ENCODE data around the gene HDAC11. TPM values are rescaled to one million over a fixed set of nuclear protein-coding genes. Genes with fewer than 3 reads are reported as not detected.

HDAC11 gene
- total RNA-seq, 4 donors from 2014 or later, result 15.8 to 41.0 (median 32.2) TPM

- Histone ChIP-seq H3K9me3 (no peaks in the 10 kb centered on the region), H3K4me3 (peak overlapping the region; percentile 53 to 69 (median 56)), H3K4me1 (peaks cover 21 to 63% (median 50%) of the 10 kb centered on the region in 4 donors), H3K36me3 (no peaks in the 10 kb centered on the region), H3K27me3 (peaks cover 0 to 67% (median 8%) of the 10 kb centered on the region in 4 donors), H3K27ac (replicated peaks in 1 of 4) (peak overlapping the region; percentile 60 to 77 (median 72))
- no peak for TF ChIP-seq POLR2AphosphoS5 (IDR thresholded peaks at IDR 0.05)
- DNase-seq (ENCODE audit: extremely low spot score), result no peak
- WGBS, result no CpG with 5 or more reads among the region's 2 CpGs
- intact Hi-C loops (cut with DNase I), result no loop called here
Measured at GRCh38 chr3:13550423-13550690, 70.3 kb downstream of the HDAC11 start.

- H3K27me3 ChIP-seq, result peaks cover 0 to 67% (median 8%) of the 10 kb centered on the region in 4 donors
- H3K27ac ChIP-seq (replicated peaks in 1 of 4), result peak overlapping the region; percentile 60 to 77 (median 72)
- WGBS, result 77% methylated on average over 13 of the region's 13 CpGs
- intact Hi-C loops (cut with DNase I), result no loop called here
- no peaks in the 10 kb centered on the region for H3K36me3 ChIP-seq
- H3K4me3 ChIP-seq, result peak overlapping the region; percentile 53 to 69 (median 56)
- peaks cover 19 to 64% (median 52%) of the 10 kb centered on the region in 4 donors for H3K4me1 ChIP-seq
- no peak for TF ChIP-seq POLR2A (IDR thresholded peaks at IDR 0.05; ENCODE audit: low read depth)
- TF ChIP-seq EP300 (IDR thresholded peaks at IDR 0.05), result no peak
- TF ChIP-seq CTCF (IDR thresholded peaks at IDR 0.05), result no peak
- TF ChIP-seq POLR2AphosphoS5 (IDR thresholded peaks at IDR 0.05), result no peak
- H3K9me3 ChIP-seq, result no peaks in the 10 kb centered on the region
- no peak for DNase-seq (ENCODE audit: extremely low spot score)
Measured at GRCh38 chr3:13550791-13551360, 70.8 kb downstream of the HDAC11 start.

- 64% methylated on average over 26 of the region's 28 CpGs for WGBS
Measured at GRCh38 chr3:13552857-13553652, 72.9 kb downstream of the HDAC11 start.

GRCh38 chr3:13553686-13554085, 73.6 kb downstream of the HDAC11 start:
- 56% methylated on average over 11 of the region's 12 CpGs for WGBS
- intact Hi-C loops (cut with DNase I), result no loop called here
- H3K36me3 ChIP-seq, result no peaks in the 10 kb centered on the region
- H3K27me3 ChIP-seq, result peaks cover 0 to 57% (median 4%) of the 10 kb centered on the region in 4 donors
- no peak for TF ChIP-seq CTCF (IDR thresholded peaks at IDR 0.05)
- TF ChIP-seq POLR2AphosphoS5 (IDR thresholded peaks at IDR 0.05), result no peak
- TF ChIP-seq POLR2A (IDR thresholded peaks at IDR 0.05; ENCODE audit: low read depth), result no peak
- no peak for TF ChIP-seq EP300 (IDR thresholded peaks at IDR 0.05)
- H3K4me3 ChIP-seq, result peak overlapping the region in 2 of 4 donors; percentile 29 to 30
- H3K27ac ChIP-seq (replicated peaks in 1 of 4), result peak overlapping the region; percentile 38 to 57 (median 48)
- H3K4me1 ChIP-seq, result peaks cover 13 to 63% (median 47%) of the 10 kb centered on the region in 4 donors
- no peaks in the 10 kb centered on the region for H3K9me3 ChIP-seq
- DNase-seq (ENCODE audit: extremely low spot score), result no peak

More at GRCh38 chr3:13552857-13553652, 72.9 kb downstream of the HDAC11 start:
- no peaks in the 10 kb centered on the region for H3K36me3 ChIP-seq
- TF ChIP-seq CTCF (IDR thresholded peaks at IDR 0.05) (no peak), EP300 (IDR thresholded peaks at IDR 0.05) (no peak), POLR2AphosphoS5 (IDR thresholded peaks at IDR 0.05) (peak in 1 of 2 donors; percentile 24), POLR2A (IDR thresholded peaks at IDR 0.05; ENCODE audit: low read depth) (no peak)
- no peak for DNase-seq (ENCODE audit: extremely low spot score)
- peak overlapping the region in 3 of 4 donors; percentile 14 to 30 (median 29) for H3K4me3 ChIP-seq
- intact Hi-C loops (cut with DNase I), result no loop called here
- peak overlapping the region; percentile 34 to 54 (median 40) for H3K27ac ChIP-seq (replicated peaks in 1 of 4)
- H3K9me3 ChIP-seq, result no peaks in the 10 kb centered on the region
- H3K27me3 ChIP-seq, result peaks cover 0 to 63% (median 7%) of the 10 kb centered on the region in 4 donors
- peaks cover 16 to 69% (median 53%) of the 10 kb centered on the region in 4 donors for H3K4me1 ChIP-seq

GRCh38 chr3:13555753-13556152, 75.6 kb downstream of the HDAC11 start:
- no peak for TF ChIP-seq EP300 (IDR thresholded peaks at IDR 0.05)
- no peak for TF ChIP-seq CTCF (IDR thresholded peaks at IDR 0.05)
- no peak for TF ChIP-seq POLR2AphosphoS5 (IDR thresholded peaks at IDR 0.05)
- TF ChIP-seq POLR2A (IDR thresholded peaks at IDR 0.05; ENCODE audit: low read depth), result no peak
- Histone ChIP-seq H3K4me3 (no peak overlapping the region), H3K27ac (replicated peaks in 1 of 4) (peak overlapping the region in 3 of 4 donors; percentile 20 to 31 (median 23)), H3K4me1 (peaks cover 16 to 58% (median 44%) of the 10 kb centered on the region in 4 donors), H3K9me3 (no peaks in the 10 kb centered on the region), H3K36me3 (no peaks in the 10 kb centered on the region), H3K27me3 (peaks cover 0 to 37% (median 0%) of the 10 kb centered on the region in 4 donors)
- intact Hi-C loops (cut with DNase I), result no loop called here
- 78% methylated on average over 7 of the region's 11 CpGs for WGBS
- DNase-seq (ENCODE audit: extremely low spot score), result no peak
